SK-N-SH (cell line): Measurements from ENCODE around the gene STX7.
A peak's percentile ranks its signal among the peaks of the same experiment; 100 is the strongest.

ENCODE experiments used
- CTCF ChIP-seq: fragments of 200-600 bp; sonication (generic); IDR thresholded peaks from 2 replicates; pipeline ENCODE4 v1.6.1; 2017; ENCODE audit warnings: antibody characterized with exemption, mild to moderate bottlenecking, moderate library complexity
- EZH2phosphoT487 ChIP-seq: fragments of 200-600 bp; sonication (generic); IDR thresholded peaks from 2 replicates; pipeline ENCODE4 v1.6.1; 2017; ENCODE audit warnings: low read depth, mixed run types, mild to moderate bottlenecking, antibody characterized with exemption, moderate library complexity, borderline replicate concordance
- IRF3 ChIP-seq: fragments of 150-350 bp; IDR thresholded peaks from 2 replicates; pipeline ENCODE4 v1.6.1; 2016; ENCODE audit warnings: mild to moderate bottlenecking, low read depth, low read length
- POLR2AphosphoS5 ChIP-seq: IDR thresholded peaks from 2 replicates; pipeline ENCODE4 v1.6.1; 2012; ENCODE audit warnings: low read depth, low read length
- RCOR1 ChIP-seq: fragments of 150-350 bp; IDR thresholded peaks from 2 replicates; pipeline ENCODE4 v1.6.1; 2017; ENCODE audit warnings: antibody characterized with exemption, low read length
- REST ChIP-seq: IDR thresholded peaks from 2 replicates; pipeline ENCODE4 v1.6.1; 2012; ENCODE audit warnings: mild to moderate bottlenecking, low read depth, low read length, moderate library complexity
- RFX5 ChIP-seq: IDR thresholded peaks from 2 replicates; pipeline ENCODE4 v1.6.1; 2012; ENCODE audit warnings: mild to moderate bottlenecking, improper control_type of control experiment, low read length
- RXRA ChIP-seq: IDR thresholded peaks from 2 replicates; pipeline ENCODE4 v1.4.0; 2012; ENCODE audit warnings: low read depth, mild to moderate bottlenecking, borderline replicate concordance
- ZBTB33 ChIP-seq: IDR thresholded peaks from 2 replicates; pipeline ENCODE4 v1.4.0; 2012; ENCODE audit warnings: low read depth, borderline replicate concordance

- no peak for TF ChIP-seq RFX5
- TF ChIP-seq CTCF = no peak; the same call in 1 of the 2 replicates
- TF ChIP-seq POLR2AphosphoS5 = peak; percentile 12; the same call in 1 of the 2 replicates
- no peak for TF ChIP-seq REST
- TF ChIP-seq EZH2phosphoT487 = no peak
- no peak for TF ChIP-seq ZBTB33
- TF ChIP-seq RXRA = no peak
- TF ChIP-seq RCOR1 = no peak
- no peak for TF ChIP-seq IRF3
Observed at GRCh38 chr6:132401618-132402285, 111.2 kb downstream of the STX7 start.
